Skin of body (tissue), 2 donors: ENCODE measurements around the gene TIPARP. TPM values are rescaled to one million over a fixed set of nuclear protein-coding genes. Genes with fewer than 3 reads are reported as not detected.
"Not testable (repeated sequence)": the region's sequence is repeated elsewhere in the genome, so short reads cannot be mapped to it uniquely, and the experiment has no call there.

Experiments
- DNase-seq: peaks from one replicate; lab custom pipeline; 2025; lab: John Stamatoyannopoulos, UW
- total RNA-seq: library from RNA; depleted of rRNA; stranded (reverse); fragments of >200 nt; gene quantifications from one replicate; pipeline ENCODE4 v1.2.3, GENCODE V29; 2014

TIPARP gene
- total RNA-seq, 1 donor from 2014 or later, result 33.2 TPM

DNA sequence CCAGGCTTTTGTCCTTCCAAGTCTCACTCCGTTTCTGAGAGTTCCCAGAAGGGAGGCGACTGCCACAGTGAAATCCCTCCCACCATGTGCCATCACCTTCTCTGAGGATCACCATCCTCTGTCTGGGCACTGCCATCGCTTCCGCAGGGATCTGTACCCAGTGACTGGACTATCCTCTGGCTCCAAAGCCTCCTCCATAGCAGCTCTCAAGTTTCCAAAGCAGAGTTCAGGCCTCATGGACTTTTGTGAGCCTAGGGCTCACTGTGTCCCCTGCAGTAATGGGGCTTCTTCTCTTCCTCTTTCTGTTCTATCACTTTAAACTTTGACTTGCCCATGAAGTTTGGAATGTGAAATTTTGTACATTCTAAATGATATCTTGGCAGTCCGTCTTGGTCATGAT, 63.9 kb downstream of the TIPARP start:
- no peak for DNase-seq

DNA sequence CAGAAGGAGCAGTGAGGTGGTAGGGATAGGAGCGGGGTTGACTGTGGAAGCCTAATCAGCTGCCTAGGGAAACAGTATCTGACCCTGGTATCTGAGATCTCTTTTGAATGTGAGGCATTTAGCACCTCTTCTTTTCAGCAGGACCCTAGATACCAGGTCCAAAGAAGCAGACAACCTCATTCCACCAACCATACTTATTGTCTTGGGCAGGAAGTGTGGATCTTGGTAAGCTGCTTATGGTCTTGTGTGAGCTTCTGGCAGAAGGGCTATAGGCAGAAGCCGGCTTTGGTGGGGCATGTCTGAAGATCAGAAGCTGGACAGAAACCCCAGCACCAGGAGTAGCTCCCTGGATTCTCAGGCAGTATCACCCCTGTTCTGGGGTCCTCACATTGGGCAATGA, 65.6 kb downstream of the TIPARP start:
- DNase-seq, result no peak

DNA sequence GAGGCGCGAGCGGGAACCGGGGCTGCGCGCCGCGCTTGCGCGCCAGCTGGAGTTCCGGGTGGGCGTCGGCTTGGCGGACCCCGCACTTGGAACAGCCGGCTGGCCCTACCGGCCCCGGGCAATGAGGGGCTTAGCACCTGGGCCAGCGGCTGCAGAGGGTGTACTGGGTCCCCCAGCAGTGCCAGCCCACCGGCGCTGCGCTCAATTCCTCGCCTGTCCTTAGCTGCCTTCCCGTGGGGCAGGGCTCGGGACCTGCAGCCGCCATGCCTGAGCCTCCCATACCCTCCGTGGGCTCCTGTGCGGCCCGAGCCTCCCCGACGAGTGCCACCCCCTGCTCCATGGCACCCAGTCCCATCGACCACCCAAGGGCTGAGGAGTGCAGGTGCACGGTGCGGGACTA, 66.2 kb downstream of the TIPARP start:
- not testable (repeated sequence) for DNase-seq

DNA sequence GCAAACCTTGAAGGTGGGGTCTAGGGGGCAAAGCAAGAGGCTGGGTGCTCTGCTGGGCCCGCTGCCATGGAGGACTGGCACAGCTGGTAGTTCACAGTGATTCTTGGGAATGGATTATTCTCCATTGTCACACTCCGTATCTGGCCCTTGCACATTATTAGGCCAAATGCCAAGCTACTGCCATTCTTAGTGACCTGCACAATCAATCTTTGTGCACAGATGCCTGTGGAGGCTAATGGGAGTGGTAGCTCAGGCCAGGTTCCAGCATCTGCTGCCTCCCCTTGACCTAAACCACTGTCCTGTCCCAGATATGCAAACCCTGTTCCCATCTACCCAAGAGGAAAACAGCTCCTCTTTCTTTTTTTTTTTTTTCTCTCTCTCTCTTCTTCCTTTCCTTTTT, 67.5 kb downstream of the TIPARP start:
- no peak for DNase-seq

DNA sequence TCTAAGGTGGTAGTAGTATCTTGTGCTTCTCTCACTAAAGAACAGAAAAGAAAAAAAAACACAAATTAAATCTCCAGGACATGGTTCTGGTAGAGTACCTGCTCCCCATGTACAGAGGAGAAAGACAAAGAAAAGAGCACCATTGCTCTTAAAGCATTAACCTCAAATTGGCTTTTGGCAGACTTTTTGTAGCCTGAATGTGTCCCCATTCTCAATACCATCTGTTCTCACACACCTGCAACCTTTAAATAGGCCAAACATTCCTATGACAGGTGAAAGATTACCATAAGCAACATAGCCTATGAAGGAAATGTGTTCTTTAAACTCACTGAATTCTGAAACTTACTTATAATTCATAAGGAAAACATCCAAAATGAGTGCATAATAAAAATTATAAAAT, 68.0 kb downstream of the TIPARP start:
- no peak for DNase-seq

DNA sequence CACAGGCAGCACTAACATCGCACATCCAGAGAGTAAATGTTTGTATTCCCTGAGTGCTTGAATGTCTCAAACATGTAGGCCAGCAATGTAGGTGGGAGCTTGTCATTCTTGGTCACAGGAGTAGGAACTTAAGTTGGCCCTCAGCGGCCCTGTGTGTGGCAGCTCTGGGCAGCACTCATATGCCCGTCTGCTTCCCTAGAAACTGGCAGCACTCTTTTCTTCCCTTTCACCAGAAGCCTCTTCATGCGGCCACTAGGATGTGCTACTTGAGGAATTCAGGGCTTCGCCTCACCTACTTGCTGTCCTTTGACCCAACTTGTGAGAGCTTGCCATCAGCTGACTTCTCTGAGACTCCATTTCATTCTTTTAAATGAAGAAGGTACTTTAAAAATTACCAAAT, 69.5 kb downstream of the TIPARP start:
- no peak for DNase-seq

DNA sequence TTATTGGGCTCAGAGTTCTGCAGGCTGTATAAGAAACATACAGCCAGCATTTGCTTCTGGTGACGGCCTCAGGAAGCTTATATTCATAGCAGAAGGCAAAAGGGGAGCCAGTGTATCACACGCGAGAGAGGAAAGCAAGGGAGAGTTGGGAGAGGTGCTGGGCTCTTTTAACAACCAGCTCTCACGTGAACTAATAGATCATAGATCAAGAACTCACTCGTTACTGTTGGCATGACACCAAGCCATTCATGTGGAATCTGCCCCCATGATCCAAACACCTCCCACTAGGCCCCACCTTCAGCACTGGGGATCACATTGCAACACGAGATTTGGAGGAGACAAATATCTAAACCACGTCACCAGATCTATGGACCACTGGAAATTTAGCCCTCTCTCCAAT, 70.2 kb downstream of the TIPARP start:
- DNase-seq, result no peak

DNA sequence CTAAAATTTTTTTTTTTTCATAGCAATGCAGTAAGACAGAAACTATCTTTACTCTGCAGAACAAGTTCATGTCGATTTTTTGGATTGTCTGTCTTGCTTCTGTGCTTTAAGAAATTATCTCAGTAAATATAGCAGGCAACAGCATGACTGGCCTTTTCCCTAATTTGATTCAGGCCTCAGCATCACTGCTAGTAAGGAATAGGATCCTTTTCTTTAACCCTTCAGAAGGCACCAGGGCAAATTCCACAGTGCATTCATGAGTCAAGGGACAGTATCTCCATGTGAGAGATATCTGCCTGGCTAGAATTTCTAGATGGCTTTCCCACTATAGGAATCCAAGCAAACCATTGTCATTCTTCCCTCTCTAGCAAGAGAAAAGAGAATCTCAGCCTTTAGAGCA, 71.4 kb downstream of the TIPARP start:
- no peak for DNase-seq

DNA sequence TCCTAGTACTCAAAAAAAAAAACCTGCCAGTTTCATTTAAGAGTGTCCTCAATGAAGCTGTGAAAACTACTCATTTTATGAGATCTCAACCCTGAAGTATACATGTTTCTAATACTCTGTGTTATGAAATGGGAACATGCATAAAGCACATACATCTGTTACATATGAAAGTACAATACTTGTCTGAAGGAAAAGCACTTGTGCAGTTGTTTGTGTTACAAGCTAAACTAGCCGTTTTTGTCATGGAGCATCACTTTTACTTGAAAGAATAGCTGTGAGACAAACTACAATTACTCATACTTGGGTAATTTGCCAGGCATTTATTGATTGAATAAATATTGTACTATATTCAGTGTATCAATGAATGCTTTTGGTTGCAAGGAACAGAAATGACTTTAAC, 72.7 kb downstream of the TIPARP start:
- no peak for DNase-seq

DNA sequence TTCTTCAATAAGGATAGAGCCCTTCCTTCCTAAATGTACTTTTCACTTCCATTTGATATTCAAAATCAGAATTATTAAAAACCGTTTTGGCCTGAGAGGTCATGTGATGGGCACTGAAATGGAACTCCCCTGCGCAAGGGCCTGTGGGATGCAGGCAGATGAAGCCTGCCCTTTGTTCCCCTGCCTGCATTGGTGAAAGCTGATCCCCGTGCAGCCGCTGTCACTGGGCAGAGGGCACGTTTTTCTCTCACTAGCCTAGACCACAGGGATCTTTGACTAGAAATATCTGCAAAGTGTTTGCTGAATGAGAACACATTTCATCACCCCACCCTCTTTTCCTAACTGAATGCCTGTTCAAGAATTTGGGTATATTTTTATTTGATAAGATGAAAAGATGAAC, 74.9 kb downstream of the TIPARP start:
- DNase-seq, result no peak

DNA sequence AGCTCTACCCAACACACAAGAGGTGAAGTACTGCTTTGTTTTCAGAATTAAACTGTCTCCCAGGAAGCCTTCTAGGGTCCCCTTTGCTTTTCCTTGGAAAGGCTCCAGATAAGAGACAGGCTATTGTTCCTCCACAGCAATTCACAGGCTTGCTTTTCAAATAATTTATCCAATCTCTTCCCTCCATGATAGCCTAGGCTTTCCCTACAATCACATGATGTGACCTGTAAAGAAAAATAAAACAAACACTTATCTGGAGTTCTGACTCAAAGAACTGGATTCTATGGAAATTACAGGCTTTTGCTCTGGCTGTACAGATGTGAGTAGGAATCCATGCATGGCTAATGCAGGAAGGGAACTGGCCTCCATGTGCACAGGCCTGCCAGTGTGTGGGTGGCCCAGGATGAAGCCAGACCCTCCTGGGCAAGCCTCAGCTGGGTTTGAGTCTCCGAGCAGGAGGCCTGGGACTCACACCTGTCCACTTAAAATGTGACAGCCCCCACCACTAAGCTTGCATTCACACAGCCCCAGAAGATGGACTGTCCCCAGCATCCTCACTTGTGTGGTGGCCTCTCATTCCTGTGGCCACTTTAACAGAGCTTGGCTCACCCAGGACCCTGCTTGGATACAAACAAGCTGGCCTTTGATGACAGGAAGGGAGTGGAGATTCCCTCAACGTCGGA, 75.9 kb downstream of the TIPARP start:
- DNase-seq, result no peak

DNA sequence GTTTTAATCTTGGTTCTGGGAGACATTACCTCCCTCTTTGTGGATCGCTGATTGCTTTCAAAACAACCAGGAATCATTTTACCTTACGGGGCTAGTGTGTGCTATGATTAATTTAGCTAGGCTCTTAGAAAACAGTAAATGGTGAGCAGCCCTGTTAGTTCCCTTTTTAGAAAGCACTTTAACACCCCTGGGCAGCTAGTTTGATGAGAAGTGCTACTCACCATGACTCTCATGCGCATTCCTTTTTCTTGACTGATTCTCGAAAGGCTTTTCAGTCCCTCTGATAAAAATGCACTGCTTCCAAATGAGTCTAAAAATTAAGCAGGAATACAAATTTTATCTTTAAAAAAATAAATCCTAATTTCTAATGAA, 76.5 kb downstream of the TIPARP start:
- DNase-seq, result peak; percentile 9

DNA sequence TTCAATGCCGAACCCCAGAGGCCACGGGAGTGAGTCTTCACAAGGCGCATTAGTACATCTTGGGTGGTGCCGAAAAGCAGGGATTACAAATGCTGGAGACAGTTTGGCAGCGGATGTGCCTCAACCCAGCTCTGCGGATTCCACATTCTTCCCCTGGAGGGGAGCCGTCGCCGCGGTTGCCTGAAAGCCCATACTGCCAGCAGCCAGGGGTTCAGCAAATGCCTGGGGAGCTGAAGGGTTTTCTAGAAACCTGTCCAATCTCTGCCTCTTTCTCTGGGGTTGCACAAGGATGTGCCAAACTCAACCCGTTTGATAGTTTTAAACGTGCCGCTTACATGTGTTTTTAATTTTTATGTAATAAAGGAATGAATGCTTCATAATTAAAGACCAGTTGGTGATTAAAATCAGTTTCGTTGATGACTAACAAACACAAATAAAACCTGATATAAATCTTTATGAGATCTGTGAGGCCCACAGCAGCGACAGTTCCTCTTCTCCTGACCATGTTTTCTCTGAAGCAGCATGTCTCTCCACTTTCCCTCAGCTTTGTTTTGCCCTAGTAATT, 77.2 kb downstream of the TIPARP start:
- peak; percentile 78 for DNase-seq

Other genes starting within 250 kb of the TIPARP start
- 64.4 TPM for gene SSR3, start 119.5 kb upstream of the TIPARP start, total RNA-seq
- gene LEKR1, start 151.8 kb downstream of the TIPARP start, total RNA-seq, result 0.69 TPM